SK-N-SH (cell line): Measurements from ENCODE around the gene ZDHHC11B. TPM values are rescaled to one million over a fixed set of nuclear protein-coding genes. Genes with fewer than 3 reads are reported as not detected.
"Not testable (repeated sequence)": the region's sequence is repeated elsewhere in the genome, so short reads cannot be mapped to it uniquely, and the experiment has no call there.

Experiments
- CTCF ChIA-PET: fragments of 300-600, 350-600 bp; formaldehyde crosslinking; extraction: SDS; loops from one replicate; lab custom pipeline; 2021; lab: Yijun Ruan, JAX
- POLR2A ChIA-PET: fragments of 350-600 bp; sonication (Branson Sonifier 250); formaldehyde crosslinking; extraction: SDS; loops from one replicate; lab custom pipeline; 2020; ENCODE audit warnings: antibody characterized with exemption, inconsistent platforms; lab: Yijun Ruan, JAX
- DNase-seq: peaks from one replicate; pipeline ENCODE4 v3.0.0; 2012
- H2AFZ ChIP-seq: fragments of 200-600 bp; sonication (generic); 2 replicates; pipeline ENCODE4 v1.8.1; 2016; ENCODE audit warnings: antibody characterized with exemption, mild to moderate bottlenecking, low read depth
- H3F3A ChIP-seq: fragments of 200-600 bp; sonication (generic); replicated peaks from 2 replicates; pipeline ENCODE3; 2016; ENCODE audit warnings: antibody characterized with exemption, mild to moderate bottlenecking; ENCODE audit not compliant: insufficient read depth
- H3K27ac ChIP-seq, 2 experiments: fragments of 200-500 bp in 1 of 2; fragments of 200-600 bp in 1 of 2; sonication (Bioruptor generic) in 1 of 2; sonication (generic), shearing (Covaris generic) in 1 of 2; 2 replicates each; pipeline versions ENCODE4 v1.5.1 to v1.6.1; 2014 to 2016; ENCODE audit warnings: low read depth in 2 of 2, inconsistent platforms in 1 of 2, low read length in 1 of 2, mild to moderate bottlenecking in 1 of 2, mixed read lengths in 1 of 2
- H3K27me3 ChIP-seq: fragments of 200-600 bp; sonication (generic), shearing (Covaris generic); 2 replicates; pipeline ENCODE4 v1.6.1; 2016; ENCODE audit warnings: mixed run types; ENCODE audit not compliant: insufficient read depth
- H3K36me3 ChIP-seq, 2 experiments: fragments of 200-500 bp in 1 of 2; fragments of 200-600 bp in 1 of 2; sonication (Bioruptor generic) in 1 of 2; sonication (generic) in 1 of 2; replicated peaks in 1 of 2; 2 replicates each; pipeline versions ENCODE3 to v1.5.1; 2014 to 2016; ENCODE audit warnings: low read length in 1 of 2, mild to moderate bottlenecking in 1 of 2; ENCODE audit not compliant: insufficient read depth in 2 of 2, control insufficient read depth in 1 of 2
- H3K4me1 ChIP-seq, 2 experiments: fragments of 200-500 bp in 1 of 2; fragments of 200-600 bp in 1 of 2; sonication (Bioruptor generic) in 1 of 2; sonication (generic), shearing (Covaris generic) in 1 of 2; 2 replicates each; pipeline versions ENCODE4 v1.5.1 to v1.6.1; 2014 to 2016; ENCODE audit warnings: low read depth in 1 of 2, low read length in 1 of 2, mixed run types in 1 of 2; ENCODE audit not compliant: insufficient read depth in 2 of 2, control insufficient read depth in 1 of 2
- H3K4me2 ChIP-seq: fragments of 200-600 bp; sonication (generic), shearing (Covaris generic); 2 replicates; pipeline ENCODE4 v1.6.1; 2017; ENCODE audit warnings: mixed run types
- H3K4me3 ChIP-seq, 2 experiments: fragments of 200-500 bp in 1 of 2; fragments of 200-600 bp in 1 of 2; sonication (Bioruptor generic) in 1 of 2; sonication (generic), shearing (Covaris generic) in 1 of 2; 2 replicates each; pipeline versions ENCODE4 v1.5.1 to v1.8.1; 2014 to 2016; ENCODE audit warnings: low read depth in 2 of 2, inconsistent platforms in 1 of 2, low read length in 1 of 2, mild to moderate bottlenecking in 1 of 2, mixed read lengths in 1 of 2, moderate library complexity in 1 of 2
- H3K79me2 ChIP-seq: fragments of 200-600 bp; sonication (generic); 2 replicates; pipeline ENCODE4 v1.8.1; 2017; ENCODE audit warnings: mild to moderate bottlenecking; ENCODE audit not compliant: insufficient read depth
- H3K9ac ChIP-seq: fragments of 200-600 bp; sonication (generic); 2 replicates; pipeline ENCODE4 v1.6.1; 2017; ENCODE audit warnings: mixed run types
- H3K9me2 ChIP-seq: fragments of 200-600 bp; sonication (generic); 2 replicates; pipeline ENCODE4 v1.6.1; 2017; ENCODE audit warnings: mixed run types
- H3K9me3 ChIP-seq: fragments of 200-600 bp; sonication (generic); 2 replicates; pipeline ENCODE4 v1.6.1; 2017; ENCODE audit warnings: mixed run types, mild to moderate bottlenecking, moderate library complexity
- H4K20me1 ChIP-seq: fragments of 200-600 bp; sonication (generic); 2 replicates; pipeline ENCODE4 v1.6.1; 2017; ENCODE audit warnings: mild to moderate bottlenecking, mixed run types; ENCODE audit not compliant: insufficient read depth
- CHD2 ChIP-seq: fragments of 150-350 bp; IDR thresholded peaks from 2 replicates; pipeline ENCODE4 v1.6.1; 2018; ENCODE audit warnings: low read length; ENCODE audit not compliant: partially characterized antibody
- MAX ChIP-seq: IDR thresholded peaks from 2 replicates; pipeline ENCODE4 v1.4.0; 2012; ENCODE audit warnings: low read depth
- MEF2A ChIP-seq: IDR thresholded peaks from 2 replicates; pipeline ENCODE4 v1.4.0; 2012; ENCODE audit warnings: low read depth, borderline replicate concordance
- RAD21 ChIP-seq: IDR thresholded peaks from 2 replicates; pipeline ENCODE4 v1.6.1; 2012; ENCODE audit warnings: mild to moderate bottlenecking, low read length
- REST ChIP-seq: IDR thresholded peaks from 2 replicates; pipeline ENCODE4 v1.6.1; 2012; ENCODE audit warnings: mild to moderate bottlenecking, low read depth, low read length, moderate library complexity
- SMC3 ChIP-seq: IDR thresholded peaks from 2 replicates; pipeline ENCODE4 v1.6.1; 2012; ENCODE audit warnings: low read depth, low read length, improper control_type of control experiment
- TCF12 ChIP-seq: IDR thresholded peaks from 2 replicates; pipeline ENCODE4 v1.4.0; 2012
- ZBTB33 ChIP-seq: IDR thresholded peaks from 2 replicates; pipeline ENCODE4 v1.4.0; 2012; ENCODE audit warnings: low read depth, borderline replicate concordance
- WGBS: methylation state at CpG from one replicate; pipeline ENCODE4 v1.1.6; 2017; ENCODE audit warnings: low lambda C conversion rate; 5-methylcytosine and 5-hydroxymethylcytosine counted together
- polyA plus RNA-seq, 3 experiments: library from polyadenylated mRNA; depleted of rRNA; stranded (reverse); fragments of >200 nt; gene quantifications; 2 replicates each; pipeline ENCODE4 v1.2.3, GENCODE V29; 2012

The ZDHHC11B gene
- polyA plus RNA-seq, 1 of the 3 experiments (the other 2 are of a cell fraction): not detected

DNA sequence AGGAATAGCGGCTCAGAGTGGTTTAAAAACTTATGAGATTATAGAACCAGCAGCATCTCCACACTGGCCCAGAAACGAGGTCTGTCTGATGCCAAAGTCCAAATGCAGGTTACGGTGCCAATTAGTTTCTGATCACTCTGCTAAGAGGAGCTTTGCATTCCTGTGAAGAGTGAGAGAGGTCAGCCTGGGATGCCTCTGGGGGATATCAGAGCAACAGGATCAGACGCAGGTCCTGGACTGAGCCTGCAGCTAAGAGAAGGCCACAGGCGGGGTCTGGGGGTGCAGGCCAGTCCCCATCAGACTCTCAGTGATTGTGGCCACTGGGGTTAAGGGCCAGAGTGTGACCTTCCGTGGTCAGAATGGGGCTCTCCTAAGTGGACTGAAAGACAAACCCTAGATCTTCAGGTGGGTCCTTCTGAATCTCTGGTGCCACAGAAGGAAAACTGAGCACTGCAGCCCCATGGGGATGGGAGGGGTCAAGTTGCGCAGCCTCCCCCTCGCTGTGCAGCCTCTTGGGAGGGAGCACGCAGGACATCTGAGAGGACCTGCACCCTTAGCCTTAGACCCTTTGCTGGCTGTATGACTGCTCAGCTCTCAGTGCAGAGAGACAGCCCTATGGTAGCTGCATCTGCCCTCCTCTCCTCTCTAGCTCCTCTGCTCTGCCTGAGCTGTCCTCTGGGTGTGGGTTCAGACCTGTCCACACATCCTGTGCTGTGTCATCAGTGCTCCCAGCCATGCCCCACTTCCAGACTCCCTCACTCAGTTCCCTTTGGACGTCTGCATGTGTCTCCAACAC is 23.4 kb upstream of the ZDHHC11B start:
- H3K9ac ChIP-seq, H3K4me3 ChIP-seq, H3K4me1 ChIP-seq, H3K27ac ChIP-seq, H4K20me1 ChIP-seq, H3K9me2 ChIP-seq, CTCF ChIA-PET, DNase-seq, H3K27me3 ChIP-seq, H3F3A ChIP-seq, H3K9me3 ChIP-seq, POLR2A ChIA-PET, H3K79me2 ChIP-seq, H3K36me3 ChIP-seq, H3K4me2 ChIP-seq, H2AFZ ChIP-seq: not testable (repeated sequence)
- 32% methylated on average over 7 of the region's 10 CpGs for WGBS

DNA sequence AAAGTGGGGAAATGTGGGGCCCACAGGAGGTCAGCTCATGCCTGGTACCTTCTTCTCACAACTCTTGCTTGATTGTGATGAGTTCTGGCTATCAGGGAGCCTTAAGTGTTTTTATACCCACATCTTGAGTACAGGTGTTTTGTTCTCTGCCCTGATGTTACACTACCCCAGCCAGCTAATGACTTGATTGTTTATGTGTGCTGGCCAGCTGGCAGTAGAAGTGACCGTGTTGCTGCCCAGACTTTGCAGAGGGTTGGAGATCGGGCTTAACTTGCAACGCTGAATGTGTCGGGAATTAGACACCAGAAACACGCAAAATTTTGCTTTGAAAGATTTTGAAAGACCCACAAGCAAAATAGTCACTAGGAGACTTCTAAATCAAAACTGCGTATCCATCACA is 16.9 kb upstream of the ZDHHC11B start:
- Histone ChIP-seq H3K9me2 (no peaks in the 10 kb centered on the region), H4K20me1 (no peaks in the 10 kb centered on the region), H3K9me3 (no peaks in the 10 kb centered on the region), H3K9ac (no peak overlapping the region), H2AFZ (no peak overlapping the region), H3K4me3 (no peak overlapping the region), H3K36me3 (no peaks in the 10 kb centered on the region), H3K4me2 (no peak overlapping the region), H3K27ac (no peak overlapping the region), H3K4me1 (no peaks in the 10 kb centered on the region), H3F3A (no peaks in the 10 kb centered on the region), H3K79me2 (no peaks in the 10 kb centered on the region), H3K27me3 (no peaks in the 10 kb centered on the region)
- TF ChIP-seq SMC3: no peak
- no peak for TF ChIP-seq REST
- TF ChIP-seq ZBTB33: no peak
- TF ChIP-seq MAX: no peak
- TF ChIP-seq RAD21: no peak
- TF ChIP-seq CHD2: no peak
- TF ChIP-seq TCF12: no peak
- no peak for TF ChIP-seq MEF2A
- POLR2A ChIA-PET: no interaction called here
- WGBS: 27% methylated on average over 6 of the region's 6 CpGs
- no peak for DNase-seq
- CTCF ChIA-PET: no interaction called here

- CTCF ChIA-PET, H2AFZ ChIP-seq, H3K4me2 ChIP-seq, H3K4me1 ChIP-seq, POLR2A ChIA-PET, H3K27ac ChIP-seq, H3K9ac ChIP-seq, H4K20me1 ChIP-seq, H3K4me3 ChIP-seq, H3K27me3 ChIP-seq, H3K9me3 ChIP-seq, H3K79me2 ChIP-seq, H3K36me3 ChIP-seq, H3K9me2 ChIP-seq, DNase-seq, H3F3A ChIP-seq: not testable (repeated sequence)
- 51% methylated on average over 4 of the region's 4 CpGs for WGBS
Measured at GRCh38 chr5:801055-801454, 16.5 kb upstream of the ZDHHC11B start.

DNA sequence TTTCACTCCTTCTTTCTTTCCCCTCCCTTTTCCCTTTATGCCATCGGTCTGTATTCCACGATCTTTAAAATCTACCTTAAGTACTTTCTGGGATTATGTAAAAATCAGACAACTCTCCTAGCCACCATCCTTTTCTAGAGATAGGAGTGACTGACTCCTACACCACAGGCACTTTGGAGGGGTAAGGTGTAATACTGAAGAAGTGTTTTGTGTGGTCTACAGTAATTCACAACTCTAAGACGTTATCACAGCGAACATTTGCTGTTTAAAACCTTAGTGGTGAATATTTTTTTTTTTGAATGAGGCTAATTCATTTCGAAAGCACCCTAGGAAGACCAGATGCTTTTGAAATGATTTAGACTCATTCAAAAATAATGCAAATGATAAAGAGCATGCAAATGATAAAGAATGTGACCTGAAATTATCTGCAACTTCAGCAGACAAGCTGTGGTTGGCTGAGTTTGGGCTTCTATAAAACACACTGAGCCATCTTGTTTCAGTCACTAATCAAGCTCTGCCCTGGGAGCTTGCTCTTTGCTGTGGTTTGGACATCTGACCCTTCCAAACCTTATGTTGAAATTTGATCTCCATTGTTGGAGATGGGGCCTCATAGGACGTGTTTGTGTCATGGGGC is 14.1 kb upstream of the ZDHHC11B start:
- POLR2A ChIA-PET, H3K4me2 ChIP-seq, H2AFZ ChIP-seq, DNase-seq, H3K27ac ChIP-seq, CTCF ChIA-PET, H3K4me3 ChIP-seq, H3K36me3 ChIP-seq, H3K9me2 ChIP-seq, H4K20me1 ChIP-seq, H3K27me3 ChIP-seq, H3K79me2 ChIP-seq, H3K4me1 ChIP-seq, H3K9me3 ChIP-seq, H3F3A ChIP-seq, H3K9ac ChIP-seq: not testable (repeated sequence)
- WGBS: 26% methylated on average over 6 of the region's 6 CpGs
